ENCODE results near the gene TMCO1.
"Not testable (repeated sequence)": the region's sequence is repeated elsewhere in the genome, so short reads cannot be mapped to it uniquely, and the experiment has no call there.

TMCO1 gene

DNA sequence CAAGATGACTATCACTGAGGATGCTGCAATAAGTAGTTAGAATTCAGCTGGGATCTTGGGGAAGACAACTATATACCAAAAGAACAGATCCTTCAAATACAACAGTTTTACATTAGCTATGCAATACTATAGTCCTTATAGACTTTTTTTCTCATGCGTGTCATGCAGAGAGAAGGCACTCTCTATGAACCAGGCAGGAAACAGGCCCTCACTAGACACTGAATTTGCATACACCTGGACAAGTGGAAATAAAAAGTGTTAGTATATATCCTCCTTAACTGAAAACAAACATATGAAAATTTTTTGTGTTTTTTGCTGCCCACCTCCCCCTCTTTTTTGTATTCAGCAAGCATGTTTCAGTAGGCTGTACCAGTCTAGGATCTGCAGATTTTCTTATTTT lies 29.9 kb downstream of the TMCO1 start:
- no peaks in the 10 kb centered on the region for H3K36me3 ChIP-seq (ENCODE audit: control insufficient read depth, insufficient read depth, low read length)
- no peak overlapping the region for H3K4me3 ChIP-seq (ENCODE audit: low read depth, low read length)
- H3K4me1 ChIP-seq (ENCODE audit: control insufficient read depth, insufficient read depth, low read length), result no peaks in the 10 kb centered on the region
- H3K9ac ChIP-seq (ENCODE audit: low read depth, low read length), result no peak overlapping the region
- H3K9me3 ChIP-seq (ENCODE audit: control insufficient read depth, insufficient read depth, low read length), result no peaks in the 10 kb centered on the region
- no peaks in the 10 kb centered on the region for H3K27me3 ChIP-seq (ENCODE audit: control insufficient read depth, insufficient read depth, low read length)

DNA sequence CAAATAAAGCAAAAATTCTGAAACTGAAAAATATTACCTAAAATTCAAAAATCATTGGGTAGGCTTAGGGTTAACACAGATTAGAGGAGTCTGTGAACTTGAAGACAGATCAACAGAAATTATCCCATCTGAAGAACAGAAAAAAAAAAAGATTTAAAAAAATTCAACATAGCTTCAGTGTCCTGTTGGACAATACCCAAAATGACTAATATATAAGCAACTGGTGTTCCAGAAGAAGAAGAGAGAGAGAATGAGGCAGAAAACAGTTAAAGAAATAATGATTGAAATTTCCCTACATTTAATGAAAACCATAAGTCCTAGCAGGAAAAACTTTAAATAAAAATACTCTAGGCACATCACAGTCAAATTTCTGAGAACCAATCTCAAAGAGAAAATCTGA lies 31.5 kb downstream of the TMCO1 start:
- Histone ChIP-seq H3K4me1 (ENCODE audit: control insufficient read depth, insufficient read depth, low read length) (no peaks in the 10 kb centered on the region), H3K27me3 (ENCODE audit: control insufficient read depth, insufficient read depth, low read length) (no peaks in the 10 kb centered on the region), H3K9ac (ENCODE audit: low read depth, low read length) (no peak overlapping the region), H3K36me3 (ENCODE audit: control insufficient read depth, insufficient read depth, low read length) (no peaks in the 10 kb centered on the region), H3K9me3 (ENCODE audit: control insufficient read depth, insufficient read depth, low read length) (no peaks in the 10 kb centered on the region), H3K4me3 (ENCODE audit: low read depth, low read length) (no peak overlapping the region)

DNA sequence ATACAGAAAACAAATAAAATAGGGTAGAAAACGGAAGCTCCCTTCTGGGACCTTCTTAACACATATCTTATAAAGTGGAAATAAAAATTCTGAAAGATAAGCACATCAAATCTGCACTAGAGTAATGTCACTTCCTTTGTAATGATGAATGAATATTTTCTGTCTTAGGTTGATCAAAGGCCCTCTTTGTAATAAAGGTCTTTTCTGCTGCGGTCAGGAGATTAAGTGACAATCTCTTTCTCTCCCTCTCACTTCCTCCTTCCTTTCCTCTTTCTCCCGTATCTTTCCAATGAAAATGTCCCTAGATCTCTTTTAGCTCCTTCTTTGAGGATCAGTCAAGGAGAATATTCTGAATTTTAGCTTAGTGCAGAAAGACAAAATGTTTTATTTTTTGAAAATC lies 33.8 kb downstream of the TMCO1 start:
- Histone ChIP-seq H3K4me1 (ENCODE audit: control insufficient read depth, insufficient read depth, low read length) (no peaks in the 10 kb centered on the region), H3K4me3 (ENCODE audit: low read depth, low read length) (no peak overlapping the region), H3K27me3 (ENCODE audit: control insufficient read depth, insufficient read depth, low read length) (no peaks in the 10 kb centered on the region), H3K36me3 (ENCODE audit: control insufficient read depth, insufficient read depth, low read length) (no peaks in the 10 kb centered on the region), H3K9me3 (ENCODE audit: control insufficient read depth, insufficient read depth, low read length) (no peaks in the 10 kb centered on the region), H3K9ac (ENCODE audit: low read depth, low read length) (no peak overlapping the region)

- Histone ChIP-seq H3K4me3 (ENCODE audit: low read depth, low read length) (no peak overlapping the region), H3K9ac (ENCODE audit: low read depth, low read length) (no peak overlapping the region), H3K27me3 (ENCODE audit: control insufficient read depth, insufficient read depth, low read length) (no peaks in the 10 kb centered on the region), H3K36me3 (ENCODE audit: control insufficient read depth, insufficient read depth, low read length) (no peaks in the 10 kb centered on the region), H3K9me3 (ENCODE audit: control insufficient read depth, insufficient read depth, low read length) (no peaks in the 10 kb centered on the region), H3K4me1 (ENCODE audit: control insufficient read depth, insufficient read depth, low read length) (no peaks in the 10 kb centered on the region)
Observed at GRCh38 chr1:165726841-165727240, 41.8 kb downstream of the TMCO1 start.

DNA sequence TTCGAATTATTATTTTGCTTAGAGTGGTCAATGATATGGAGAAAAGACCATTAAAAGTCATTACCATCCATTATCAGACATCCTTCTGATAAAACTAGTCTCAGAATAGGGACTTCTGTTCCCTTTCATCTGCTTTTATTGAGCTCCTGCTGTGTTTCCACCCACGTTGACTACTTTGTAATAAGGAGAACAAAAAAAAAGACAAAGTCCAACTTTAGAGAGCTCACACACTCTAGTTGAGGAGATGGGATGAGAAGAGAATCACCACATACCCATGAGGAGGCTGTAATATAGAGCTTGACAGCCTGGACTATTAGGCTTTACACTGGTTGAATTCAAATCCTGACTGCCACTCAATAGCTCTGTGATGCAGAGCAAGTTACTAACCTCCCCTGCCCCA lies 42.5 kb downstream of the TMCO1 start:
- no peak overlapping the region for H3K9ac ChIP-seq (ENCODE audit: low read depth, low read length)
- H3K9me3 ChIP-seq (ENCODE audit: control insufficient read depth, insufficient read depth, low read length), result no peaks in the 10 kb centered on the region
- H3K36me3 ChIP-seq (ENCODE audit: control insufficient read depth, insufficient read depth, low read length), result no peaks in the 10 kb centered on the region
- no peaks in the 10 kb centered on the region for H3K27me3 ChIP-seq (ENCODE audit: control insufficient read depth, insufficient read depth, low read length)
- H3K4me3 ChIP-seq (ENCODE audit: low read depth, low read length), result no peak overlapping the region
- no peaks in the 10 kb centered on the region for H3K4me1 ChIP-seq (ENCODE audit: control insufficient read depth, insufficient read depth, low read length)

DNA sequence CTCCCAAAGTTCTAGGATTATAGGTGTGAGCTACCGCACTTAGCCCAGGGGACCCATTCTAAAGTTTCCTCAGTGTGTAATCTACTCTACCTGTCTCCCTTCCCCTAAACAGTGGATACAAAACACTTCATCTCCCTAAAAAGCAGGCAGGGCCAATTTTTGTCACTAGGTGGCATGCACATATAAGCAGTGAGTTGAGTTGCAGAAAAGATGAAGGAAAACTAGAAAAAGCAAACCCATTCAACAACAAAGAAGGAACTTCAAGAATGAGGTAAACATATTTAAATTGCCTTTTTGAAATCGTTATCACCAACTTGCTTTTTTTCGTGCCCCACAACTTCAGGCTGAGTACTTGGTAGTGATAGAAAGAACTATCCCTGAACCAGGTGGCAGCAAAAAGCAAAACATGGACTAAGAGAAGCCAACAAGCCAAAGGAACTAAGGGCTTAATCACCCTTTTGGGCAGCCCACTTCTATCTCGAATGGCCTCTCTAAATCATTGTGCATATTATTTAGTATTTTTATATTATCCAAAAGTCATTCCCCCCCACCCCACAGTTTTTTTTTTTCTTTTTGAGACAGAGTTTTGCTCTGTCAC lies 50.7 kb downstream of the TMCO1 start:
- no peaks in the 10 kb centered on the region for H3K36me3 ChIP-seq (ENCODE audit: control insufficient read depth, insufficient read depth, low read length)
- H3K4me1 ChIP-seq (ENCODE audit: control insufficient read depth, insufficient read depth, low read length), result no peaks in the 10 kb centered on the region
- H3K9me3 ChIP-seq (ENCODE audit: control insufficient read depth, insufficient read depth, low read length), result no peaks in the 10 kb centered on the region
- H3K4me3 ChIP-seq (ENCODE audit: low read depth, low read length), result no peak overlapping the region
- H3K27me3 ChIP-seq (ENCODE audit: control insufficient read depth, insufficient read depth, low read length), result no peaks in the 10 kb centered on the region
- H3K9ac ChIP-seq (ENCODE audit: low read depth, low read length), result no peak overlapping the region

DNA sequence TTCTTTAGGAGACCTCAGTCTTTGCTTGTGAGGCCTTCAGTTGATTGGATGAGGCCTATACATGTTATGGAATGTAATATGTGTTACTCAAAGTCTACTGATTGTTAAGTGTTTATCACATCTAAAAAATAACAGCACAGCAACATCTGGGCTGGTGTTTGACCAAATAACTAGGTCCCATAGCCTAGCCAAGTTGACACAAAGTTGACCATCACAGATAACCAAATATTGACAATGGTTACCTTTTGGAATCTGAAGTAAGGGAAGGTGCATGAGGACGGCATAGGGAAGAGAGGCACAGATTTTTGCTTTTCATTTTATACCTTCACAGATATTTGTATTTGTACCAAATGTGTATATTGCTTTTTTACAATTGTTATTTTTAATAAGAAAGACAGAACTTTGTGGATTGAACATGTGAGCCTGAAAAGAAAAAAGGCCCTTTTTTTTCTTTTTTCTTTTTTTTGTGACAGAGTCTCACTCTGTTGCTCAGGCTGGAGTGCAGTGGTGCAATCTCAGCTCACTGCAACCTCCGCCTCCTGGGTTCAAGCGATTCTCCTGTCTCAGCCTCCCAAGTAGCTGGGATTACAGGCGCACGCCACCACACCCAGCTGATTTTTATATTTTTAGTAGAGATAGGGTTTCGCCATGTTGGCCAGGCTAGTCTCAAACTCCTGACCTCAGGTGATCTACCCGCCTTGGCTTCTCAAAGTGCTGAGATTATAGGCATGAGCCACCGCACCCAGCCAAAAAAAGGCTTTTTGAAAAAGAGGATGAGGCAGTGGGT lies 52.2 kb downstream of the TMCO1 start:
- H3K36me3 ChIP-seq (ENCODE audit: control insufficient read depth, insufficient read depth, low read length); H3K9me3 ChIP-seq (ENCODE audit: control insufficient read depth, insufficient read depth, low read length); H3K4me3 ChIP-seq (ENCODE audit: low read depth, low read length); H3K27me3 ChIP-seq (ENCODE audit: control insufficient read depth, insufficient read depth, low read length); H3K4me1 ChIP-seq (ENCODE audit: control insufficient read depth, insufficient read depth, low read length); H3K9ac ChIP-seq (ENCODE audit: low read depth, low read length): not testable (repeated sequence)

DNA sequence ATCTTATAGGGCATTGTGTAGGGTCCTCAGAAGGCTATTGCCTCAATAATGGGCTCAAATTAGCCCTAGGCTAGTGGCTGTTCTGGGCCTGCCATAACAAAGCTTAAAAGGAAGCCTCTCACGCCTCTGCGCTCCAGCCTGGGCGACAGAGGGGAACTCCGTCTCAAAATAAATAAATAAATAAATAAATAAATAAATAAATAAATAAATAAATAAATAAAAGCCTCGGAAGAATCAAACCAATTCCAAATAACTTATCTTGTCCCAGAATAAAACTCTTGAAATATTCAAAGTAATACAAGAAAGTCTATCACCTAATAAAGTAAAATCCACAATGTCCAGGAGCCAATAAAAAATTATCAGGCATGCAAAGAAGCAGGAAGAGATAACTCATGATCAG lies 55.9 kb downstream of the TMCO1 start:
- H3K4me1 ChIP-seq (ENCODE audit: control insufficient read depth, insufficient read depth, low read length), result no peaks in the 10 kb centered on the region
- H3K9ac ChIP-seq (ENCODE audit: low read depth, low read length), result no peak overlapping the region
- H3K9me3 ChIP-seq (ENCODE audit: control insufficient read depth, insufficient read depth, low read length), result no peaks in the 10 kb centered on the region
- no peak overlapping the region for H3K4me3 ChIP-seq (ENCODE audit: low read depth, low read length)
- H3K36me3 ChIP-seq (ENCODE audit: control insufficient read depth, insufficient read depth, low read length), result no peaks in the 10 kb centered on the region
- H3K27me3 ChIP-seq (ENCODE audit: control insufficient read depth, insufficient read depth, low read length), result no peaks in the 10 kb centered on the region

- no peak overlapping the region for H3K4me3 ChIP-seq (ENCODE audit: low read depth, low read length)
- no peak overlapping the region for H3K9ac ChIP-seq (ENCODE audit: low read depth, low read length)
- H3K27me3 ChIP-seq (ENCODE audit: control insufficient read depth, insufficient read depth, low read length), result no peaks in the 10 kb centered on the region
- no peaks in the 10 kb centered on the region for H3K9me3 ChIP-seq (ENCODE audit: control insufficient read depth, insufficient read depth, low read length)
- no peaks in the 10 kb centered on the region for H3K4me1 ChIP-seq (ENCODE audit: control insufficient read depth, insufficient read depth, low read length)
- H3K36me3 ChIP-seq (ENCODE audit: control insufficient read depth, insufficient read depth, low read length), result no peaks in the 10 kb centered on the region
Observed at GRCh38 chr1:165707984-165708706, 60.5 kb downstream of the TMCO1 start.

- no peaks in the 10 kb centered on the region for H3K36me3 ChIP-seq (ENCODE audit: control insufficient read depth, insufficient read depth, low read length)
Observed at GRCh38 chr1:165703648-165704047, 65.0 kb downstream of the TMCO1 start.

GRCh38 chr1:165701922-165702321 lies 66.7 kb downstream of the TMCO1 start:
- H3K9ac ChIP-seq (ENCODE audit: low read depth, low read length); H3K9me3 ChIP-seq (ENCODE audit: control insufficient read depth, insufficient read depth, low read length); H3K4me1 ChIP-seq (ENCODE audit: control insufficient read depth, insufficient read depth, low read length); H3K4me3 ChIP-seq (ENCODE audit: low read depth, low read length); H3K27me3 ChIP-seq (ENCODE audit: control insufficient read depth, insufficient read depth, low read length); H3K36me3 ChIP-seq (ENCODE audit: control insufficient read depth, insufficient read depth, low read length): not testable (repeated sequence)

More at GRCh38 chr1:165703648-165704047, 65.0 kb downstream of the TMCO1 start:
- Histone ChIP-seq H3K4me3 (ENCODE audit: low read depth, low read length) (no peak overlapping the region), H3K4me1 (ENCODE audit: control insufficient read depth, insufficient read depth, low read length) (no peaks in the 10 kb centered on the region), H3K9me3 (ENCODE audit: control insufficient read depth, insufficient read depth, low read length) (no peaks in the 10 kb centered on the region), H3K9ac (ENCODE audit: low read depth, low read length) (no peak overlapping the region), H3K27me3 (ENCODE audit: control insufficient read depth, insufficient read depth, low read length) (no peaks in the 10 kb centered on the region)

DNA sequence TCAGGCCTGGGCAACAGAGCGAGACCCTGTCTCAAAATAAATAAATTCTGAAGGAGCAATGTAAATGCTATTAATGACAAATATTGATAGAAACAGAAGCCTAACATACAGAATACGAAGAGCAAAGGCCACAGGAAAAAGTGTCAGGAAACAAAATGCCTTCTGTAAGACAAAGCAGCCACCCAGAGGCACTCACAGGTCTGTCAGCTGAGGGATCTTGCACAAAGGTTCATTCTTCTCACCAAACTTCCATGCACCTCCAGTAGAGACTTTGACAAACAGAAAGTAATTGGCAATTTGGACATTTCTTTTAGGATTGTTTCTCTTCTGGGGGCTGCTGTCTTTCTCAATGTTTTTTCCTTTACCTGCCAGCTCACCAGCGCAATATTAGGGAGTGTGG lies 69.1 kb downstream of the TMCO1 start:
- no peaks in the 10 kb centered on the region for H3K9me3 ChIP-seq (ENCODE audit: control insufficient read depth, insufficient read depth, low read length)
- no peaks in the 10 kb centered on the region for H3K36me3 ChIP-seq (ENCODE audit: control insufficient read depth, insufficient read depth, low read length)
- no peaks in the 10 kb centered on the region for H3K27me3 ChIP-seq (ENCODE audit: control insufficient read depth, insufficient read depth, low read length)
- no peaks in the 10 kb centered on the region for H3K4me1 ChIP-seq (ENCODE audit: control insufficient read depth, insufficient read depth, low read length)
- H3K4me3 ChIP-seq (ENCODE audit: low read depth, low read length), result no peak overlapping the region
- no peak overlapping the region for H3K9ac ChIP-seq (ENCODE audit: low read depth, low read length)
